HG03095 (cell line): ENCODE data around the gene PDIA2.

Experiments
- ATAC-seq: cut with Tn5 transposase; IDR thresholded peaks from one replicate; pipeline ENCODE4 v1.9.1; 2021; ENCODE audit warnings: moderate library complexity; ENCODE audit not compliant: unreplicated experiment

Gene PDIA2

DNA sequence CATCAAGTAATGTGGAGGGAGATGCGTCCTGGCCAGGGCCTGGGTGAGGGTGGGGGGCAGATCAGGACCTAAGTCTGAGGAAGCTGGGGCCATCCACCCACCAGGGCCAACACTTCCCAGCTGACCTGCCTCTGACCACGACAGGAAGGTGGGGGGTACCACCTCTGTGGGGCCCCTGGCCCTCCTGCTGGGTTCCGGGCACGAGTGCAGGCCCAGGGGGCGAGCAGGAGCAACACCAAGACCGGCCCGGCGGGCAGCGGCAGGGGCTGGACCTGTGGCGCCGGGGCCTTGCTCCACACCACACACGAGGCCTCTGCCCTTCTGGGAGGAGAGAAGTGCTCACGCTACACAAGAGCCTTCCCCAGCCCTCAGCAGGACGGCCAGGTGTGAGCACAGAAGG is 13.3 kb downstream of the PDIA2 start:
- ATAC-seq, result no peak

DNA sequence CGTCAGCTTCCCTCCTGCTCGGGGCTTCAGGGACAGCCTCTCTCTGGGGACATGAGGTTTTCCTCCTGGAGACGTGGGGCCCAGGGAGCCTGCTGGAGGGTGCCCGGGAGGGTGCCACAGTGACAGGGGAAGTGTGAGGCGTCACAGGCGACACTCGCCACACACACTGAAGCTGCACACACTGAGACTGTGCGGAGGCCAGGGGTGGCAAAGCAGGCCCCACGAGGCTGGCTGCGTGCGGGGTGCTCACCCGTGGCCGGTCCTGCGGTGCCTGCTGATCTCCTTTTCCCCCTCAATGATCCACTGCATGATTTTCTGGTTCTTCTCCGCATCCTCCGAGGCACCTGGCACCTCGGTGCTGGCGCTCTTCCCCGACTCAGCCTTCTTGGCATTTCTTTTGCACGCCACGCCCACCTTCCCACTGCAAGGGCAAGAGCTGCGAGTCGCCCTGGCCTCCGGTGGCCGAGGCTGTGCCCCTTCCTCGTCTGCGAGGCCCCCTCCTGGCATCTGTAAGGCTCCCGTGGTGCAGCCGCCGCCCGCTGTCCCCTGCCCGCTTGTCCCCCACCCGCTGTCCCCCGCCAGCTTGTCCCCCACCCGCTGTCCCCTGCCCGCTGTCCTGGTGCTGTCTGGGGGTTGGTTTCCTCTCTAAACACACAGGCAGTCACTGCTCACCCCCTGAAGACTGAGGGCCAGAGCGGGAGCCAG is 14.0 kb downstream of the PDIA2 start:
- ATAC-seq, result no peak

DNA sequence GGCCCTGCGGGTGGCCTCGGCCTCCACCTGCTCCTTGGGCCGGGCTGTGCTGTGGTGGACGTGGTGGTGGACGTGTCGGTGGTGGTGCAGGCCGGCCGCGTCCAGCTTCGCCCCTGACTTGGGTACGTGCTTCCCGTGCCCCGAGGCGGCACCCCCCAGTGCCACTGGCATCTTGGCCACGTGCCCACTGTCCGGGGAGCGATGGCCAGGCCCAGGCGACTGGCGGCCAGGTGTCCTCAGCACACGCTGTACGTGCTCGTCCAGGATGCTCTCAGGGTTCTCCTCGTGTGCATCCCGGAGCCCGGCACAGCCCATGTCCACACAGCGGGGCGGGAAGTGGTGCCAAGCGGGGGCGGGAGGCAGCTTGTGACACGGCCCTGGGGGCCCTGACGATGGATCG is 14.9 kb downstream of the PDIA2 start:
- no peak for ATAC-seq

DNA sequence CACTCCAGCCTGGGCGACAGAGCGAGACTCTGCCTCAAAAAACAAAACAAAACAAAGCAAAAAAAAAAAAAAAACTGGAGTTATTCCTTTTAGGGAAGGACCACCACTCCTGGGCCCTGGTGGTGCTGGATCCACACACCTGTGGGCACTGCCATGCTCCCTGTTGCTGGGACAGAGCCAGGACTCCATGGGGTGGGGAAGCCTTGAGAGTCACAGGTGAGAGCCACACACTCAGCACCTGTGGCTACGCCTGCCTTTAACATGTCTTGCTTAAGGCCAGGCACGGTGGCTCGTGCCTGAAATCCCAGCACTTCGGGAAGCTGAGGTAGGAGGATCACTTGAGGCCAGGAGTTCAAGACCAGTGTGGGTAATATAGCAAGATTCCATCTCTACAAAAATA is 18.3 kb downstream of the PDIA2 start:
- no peak for ATAC-seq

DNA sequence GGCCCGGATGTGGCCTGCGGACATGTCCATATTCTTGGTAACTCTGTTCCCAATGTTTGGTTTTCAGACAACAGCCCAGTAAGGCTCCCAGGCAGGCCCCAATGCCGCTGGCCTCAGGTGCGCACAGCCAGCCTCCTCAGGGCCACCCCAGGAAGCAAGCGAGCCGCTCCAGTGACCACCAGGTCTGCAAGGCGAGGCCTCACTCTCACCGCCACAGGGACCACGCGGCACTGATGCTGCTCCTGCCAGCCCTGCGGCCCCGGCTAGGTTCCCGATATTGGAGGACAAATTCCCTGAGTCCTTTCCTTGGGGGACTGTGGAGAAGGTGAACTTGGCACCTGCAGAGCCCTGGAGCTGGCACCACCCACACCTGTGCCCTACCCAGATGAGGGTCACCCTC is 19.0 kb downstream of the PDIA2 start:
- no peak for ATAC-seq

DNA sequence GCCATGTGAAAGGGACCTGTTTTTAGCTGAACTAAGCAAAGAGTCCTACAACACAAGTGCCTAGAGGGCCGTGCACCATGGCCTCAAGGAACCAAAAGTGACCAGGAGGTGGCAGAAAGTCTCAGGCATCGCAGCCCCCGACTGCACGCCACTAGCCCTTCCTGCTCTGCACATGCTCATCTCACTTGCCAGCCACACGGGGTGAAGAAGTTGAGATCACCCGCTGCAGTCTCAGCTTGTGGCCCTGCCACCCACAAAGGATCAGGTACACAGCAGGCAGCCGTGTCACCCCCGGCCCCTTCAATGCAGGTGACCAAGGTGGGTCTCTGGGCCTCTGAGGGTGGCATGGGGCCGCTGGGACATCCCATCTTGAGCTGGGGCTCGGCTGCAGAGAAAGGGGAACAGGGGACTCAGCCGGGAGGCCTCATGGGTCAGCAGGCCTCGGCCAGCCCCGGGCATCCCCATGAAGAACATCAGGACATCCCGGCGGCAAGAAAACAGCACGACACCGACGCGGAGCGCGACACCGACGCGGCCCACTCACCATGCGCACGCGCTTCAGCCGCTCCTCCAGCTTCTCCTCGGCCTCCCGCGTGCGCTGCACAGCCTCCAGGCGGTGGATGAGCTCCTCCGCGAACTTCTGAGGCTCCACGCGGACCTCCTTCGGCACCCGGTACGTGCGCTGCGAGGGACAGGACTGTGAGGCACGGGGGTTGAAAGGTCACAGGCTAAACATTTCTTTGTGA is 21.0 kb downstream of the PDIA2 start:
- ATAC-seq, result no peak

DNA sequence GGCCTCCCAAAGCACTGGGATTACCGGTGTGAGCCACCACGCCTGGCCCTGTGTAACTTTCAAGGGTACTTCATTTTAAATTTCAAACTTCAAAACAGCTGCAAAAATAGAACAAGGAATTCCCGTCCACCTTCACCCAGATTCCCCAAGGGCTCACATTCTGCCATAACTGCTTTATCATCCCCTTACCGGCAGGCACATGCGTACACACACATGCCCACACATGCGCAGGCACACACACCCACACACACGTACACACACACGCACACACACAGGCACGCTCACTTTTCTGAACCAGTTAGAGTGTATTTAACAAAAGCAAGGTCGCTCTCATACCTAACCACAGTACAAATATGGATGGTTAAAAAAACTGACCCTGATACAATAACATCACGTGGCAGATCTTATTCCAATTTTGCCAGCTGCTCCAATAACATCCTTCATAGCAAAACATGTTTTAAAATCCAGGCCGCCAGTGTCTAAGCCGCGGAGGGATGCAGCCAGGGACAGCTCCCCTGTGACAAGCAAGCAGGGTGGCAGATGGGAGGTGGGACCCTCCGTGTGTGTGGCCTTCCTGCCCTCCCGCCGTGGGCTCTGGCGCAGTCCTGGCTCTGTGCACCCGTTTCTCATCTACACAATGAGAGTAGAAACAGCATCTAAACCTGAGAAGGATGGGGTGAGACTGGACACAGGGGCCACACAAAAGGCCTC is 23.1 kb downstream of the PDIA2 start:
- no peak for ATAC-seq

DNA sequence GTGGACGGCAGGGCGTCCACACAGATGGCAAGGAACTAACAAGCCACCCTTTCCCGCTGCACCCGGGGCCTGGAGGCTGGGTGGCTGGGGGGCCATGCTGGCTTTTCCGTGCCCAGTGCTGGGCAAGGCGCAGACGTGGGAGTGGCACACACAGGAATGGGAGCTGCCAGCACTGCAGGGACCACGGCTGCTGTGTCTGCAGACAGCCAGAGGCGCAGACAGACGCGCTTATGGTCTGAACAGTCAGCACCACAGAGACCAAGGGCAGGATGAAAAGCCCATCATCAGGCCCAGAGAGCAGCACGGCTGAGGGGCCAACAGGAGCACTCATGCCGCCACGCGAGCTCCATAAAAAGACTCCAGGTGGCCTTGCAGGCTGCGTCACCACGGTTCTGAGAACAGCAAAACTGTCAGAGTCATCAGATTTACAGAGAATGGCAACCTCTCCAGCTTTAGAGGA is 24.0 kb downstream of the PDIA2 start:
- ATAC-seq, result no peak

DNA sequence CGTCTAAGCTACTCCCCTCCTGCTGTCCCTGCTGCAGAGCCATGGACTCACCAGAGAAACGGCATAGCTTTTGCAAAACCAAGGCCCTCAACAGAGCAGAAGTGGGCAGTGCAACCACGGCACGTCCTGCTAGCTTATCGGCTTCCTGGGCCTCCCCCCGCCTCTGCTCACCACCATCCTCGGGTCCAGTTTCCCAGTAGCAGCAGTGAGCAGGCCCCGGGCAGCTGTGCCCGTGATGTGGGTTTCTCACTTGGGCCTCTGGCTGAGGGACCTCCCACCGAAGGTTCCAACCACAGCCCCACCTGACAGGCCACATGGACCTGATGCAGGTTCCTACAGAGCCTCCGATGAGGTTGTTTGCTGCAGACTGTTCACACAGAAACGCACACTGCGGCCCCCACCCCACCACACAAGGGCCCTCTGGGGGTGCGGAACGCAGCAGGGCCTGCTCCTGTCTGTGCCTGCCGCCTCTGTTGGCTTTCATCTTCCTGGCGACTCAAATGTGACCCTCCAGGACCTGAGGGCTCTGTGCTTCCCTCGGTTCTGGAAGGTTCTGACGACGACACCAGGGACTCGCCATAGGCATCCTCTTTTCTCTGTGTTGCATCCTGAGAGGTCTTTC is 24.8 kb downstream of the PDIA2 start:
- no peak for ATAC-seq

DNA sequence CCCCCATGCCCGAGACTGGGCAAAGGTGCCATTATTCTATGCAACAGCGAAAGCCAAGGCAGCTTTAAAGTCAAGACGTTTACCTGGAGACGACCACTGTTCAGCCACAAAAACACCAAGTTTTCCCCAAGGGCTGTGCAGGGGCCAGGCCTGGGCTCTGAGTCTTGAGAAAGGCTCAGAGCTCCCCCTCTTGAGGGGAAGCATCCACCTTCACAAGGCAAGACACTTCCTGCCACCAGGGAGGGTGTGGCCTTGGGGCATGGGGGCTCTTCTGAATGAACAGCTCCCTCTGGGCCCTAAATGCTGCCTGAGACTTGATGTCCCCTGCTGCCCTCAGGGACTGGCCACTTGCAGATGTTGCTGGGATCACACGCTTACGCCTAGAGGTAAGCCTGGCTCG is 26.5 kb downstream of the PDIA2 start:
- no peak for ATAC-seq

DNA sequence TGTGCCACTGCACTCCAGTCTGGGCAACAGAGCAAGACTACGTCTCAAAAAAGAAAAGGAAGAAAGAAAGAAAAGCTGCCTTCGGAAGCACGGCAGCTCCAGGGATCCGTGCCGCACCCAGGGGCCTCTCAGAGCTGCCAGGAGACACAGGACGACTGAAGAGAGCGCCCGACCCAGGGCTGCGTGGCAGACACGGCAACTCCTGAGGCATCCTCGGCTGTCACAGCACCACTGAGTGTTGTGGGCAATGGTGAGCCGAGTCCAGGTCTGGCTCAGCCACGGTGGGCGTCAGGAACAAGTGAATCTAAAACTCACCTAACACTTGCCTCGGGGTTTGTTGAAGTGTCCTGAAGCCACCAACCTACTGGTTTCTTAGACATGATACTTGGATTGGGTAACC is 28.8 kb downstream of the PDIA2 start:
- no peak for ATAC-seq

DNA sequence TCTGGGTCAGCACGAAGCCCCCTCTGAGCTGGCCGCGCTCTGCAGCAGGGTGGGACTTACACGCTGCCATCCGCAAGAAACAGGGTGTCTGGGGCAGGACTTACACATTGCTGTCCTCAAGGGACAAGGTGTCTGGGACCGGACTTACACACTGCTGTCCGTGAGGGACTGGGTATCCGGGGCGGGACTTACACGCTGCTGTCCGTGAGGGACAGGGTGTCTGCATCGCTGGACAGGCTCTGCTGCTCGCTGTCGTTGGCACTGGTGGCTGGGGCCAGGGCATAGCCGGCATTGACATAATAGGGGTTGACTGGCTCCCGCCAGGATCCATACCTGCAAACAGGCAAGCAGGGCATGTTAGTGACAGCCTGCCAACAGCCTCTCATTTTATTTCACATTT is 31.4 kb downstream of the PDIA2 start:
- ATAC-seq, result no peak

DNA sequence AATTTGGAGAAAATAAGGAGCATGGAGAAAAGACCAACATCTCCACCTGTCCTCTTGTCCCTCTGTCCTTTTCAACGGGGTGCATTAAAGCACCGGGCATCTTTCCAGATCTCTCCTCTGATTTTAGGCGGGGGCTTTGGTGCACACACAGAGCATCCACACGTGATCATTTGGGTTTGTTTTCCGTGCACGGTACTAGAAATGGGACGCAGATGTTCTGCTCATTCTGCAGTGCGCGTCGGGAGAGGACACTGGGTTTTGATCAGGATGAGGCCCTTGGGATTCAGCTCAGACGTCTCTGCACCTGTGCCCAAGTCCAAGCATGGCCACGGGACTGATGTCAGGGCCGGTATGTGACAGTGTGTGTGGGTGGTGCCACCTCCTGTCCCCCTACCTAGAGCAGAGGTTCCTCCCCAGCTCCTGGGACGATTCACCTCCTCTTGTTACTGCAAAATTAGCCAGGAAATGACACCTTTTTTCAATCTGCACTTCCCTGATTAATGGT is 31.9 kb downstream of the PDIA2 start:
- no peak for ATAC-seq

DNA sequence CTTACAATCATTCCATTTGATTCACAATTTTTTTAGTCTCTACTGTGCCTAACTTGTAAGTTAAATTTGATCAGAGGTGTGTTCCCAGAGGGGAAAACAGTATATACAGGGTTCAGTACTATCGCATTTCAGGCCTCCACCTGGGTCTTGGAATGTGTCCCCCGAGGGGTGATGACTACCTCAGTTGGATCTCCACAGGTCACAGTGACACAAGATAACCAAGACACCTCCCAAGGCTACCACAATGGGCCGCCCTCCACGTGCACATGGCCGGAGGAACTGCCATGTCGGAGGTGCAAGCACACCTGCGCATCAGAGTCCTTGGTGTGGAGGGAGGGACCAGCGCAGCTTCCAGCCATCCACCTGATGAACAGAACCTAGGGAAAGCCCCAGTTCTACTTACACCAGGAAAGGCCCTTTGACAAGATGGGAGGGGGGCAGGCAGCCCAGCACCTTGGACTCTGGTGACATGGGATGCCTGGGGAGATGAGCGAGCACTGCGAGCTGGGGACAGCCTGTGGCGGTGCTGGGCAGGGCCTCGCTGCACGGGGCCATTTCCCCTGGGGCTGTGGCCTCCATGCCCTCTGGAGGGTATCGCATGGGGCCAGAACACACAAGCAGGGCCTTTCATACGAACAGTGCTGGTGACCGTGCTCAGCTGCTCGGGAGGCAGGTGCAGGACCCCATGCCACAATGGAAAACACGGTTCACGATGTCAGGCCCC is 33.9 kb downstream of the PDIA2 start:
- ATAC-seq, result no peak

DNA sequence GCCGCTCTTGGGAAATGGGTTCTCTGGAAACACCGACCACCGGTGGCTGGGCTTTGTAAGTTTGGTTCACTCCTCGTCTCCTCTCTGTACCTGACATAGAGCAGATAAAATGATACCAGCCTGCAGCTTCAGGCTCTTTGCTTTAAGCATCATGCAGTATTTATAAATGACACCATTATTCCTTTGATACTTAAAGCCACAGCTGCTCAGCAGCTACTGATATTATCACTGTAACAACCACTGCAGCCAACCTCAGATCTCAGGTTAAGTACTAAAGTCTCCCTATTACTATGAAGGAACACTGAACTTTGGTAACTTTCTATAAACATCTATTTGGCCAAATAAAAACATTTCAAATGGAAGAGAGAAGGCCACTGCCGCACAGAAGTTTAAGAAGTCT is 34.6 kb downstream of the PDIA2 start:
- no peak for ATAC-seq

DNA sequence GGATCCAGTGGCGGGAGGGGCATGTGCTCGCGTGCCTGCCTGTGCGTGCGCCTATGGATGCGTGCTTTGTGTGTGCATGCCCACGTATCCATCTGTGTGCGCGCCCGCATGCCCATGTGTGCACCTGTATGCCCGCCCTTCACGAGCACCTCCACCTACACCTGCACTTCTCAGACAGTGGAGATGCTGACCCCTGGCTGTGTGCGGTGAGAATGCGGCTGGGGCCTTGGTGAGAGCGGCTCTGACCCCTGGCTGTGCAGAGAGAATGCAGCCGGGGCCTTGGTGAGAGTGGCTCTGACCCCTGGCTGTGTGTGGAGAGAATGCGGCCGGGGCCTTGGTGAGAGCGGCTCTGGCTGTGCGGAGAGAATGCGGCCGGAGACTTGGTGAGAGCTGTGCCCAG is 35.7 kb downstream of the PDIA2 start:
- no peak for ATAC-seq

DNA sequence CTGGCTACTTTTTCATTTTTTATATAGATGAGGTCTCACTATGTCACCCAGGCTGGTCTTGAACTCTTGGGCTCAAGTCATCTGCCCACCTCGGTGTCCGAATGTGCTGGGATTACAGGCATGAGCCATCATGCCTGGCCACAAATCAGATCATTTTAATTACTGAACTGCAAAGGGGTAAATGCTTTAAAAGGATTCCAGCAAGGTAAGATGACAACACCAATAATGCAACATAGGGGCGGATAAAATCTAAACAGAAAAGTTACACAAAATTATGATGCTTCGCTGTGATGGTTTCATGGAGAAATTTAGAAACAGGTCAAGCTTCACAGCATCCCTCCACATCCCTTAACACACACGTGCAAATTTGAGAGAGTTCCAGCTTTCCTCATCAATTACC is 37.2 kb downstream of the PDIA2 start:
- ATAC-seq, result no peak

DNA sequence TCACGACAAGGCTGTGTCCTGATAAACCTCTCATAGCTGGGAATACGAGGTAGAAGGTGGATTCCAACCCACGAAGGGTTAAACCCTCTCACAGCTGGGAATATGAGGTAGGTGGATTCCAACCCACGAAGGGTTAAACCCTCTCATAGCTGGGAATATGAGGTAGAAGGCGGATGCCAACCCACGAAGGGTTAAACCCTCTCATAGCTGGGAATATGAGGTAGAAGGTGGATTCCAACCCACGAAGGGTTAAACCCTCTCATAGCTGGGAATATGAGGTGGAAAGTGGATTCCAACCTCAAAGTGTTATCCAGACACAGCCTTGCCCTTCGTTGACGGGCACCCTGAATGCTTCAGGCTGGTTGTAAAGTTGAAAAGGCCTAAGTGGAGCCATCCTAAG is 38.6 kb downstream of the PDIA2 start:
- no peak for ATAC-seq

DNA sequence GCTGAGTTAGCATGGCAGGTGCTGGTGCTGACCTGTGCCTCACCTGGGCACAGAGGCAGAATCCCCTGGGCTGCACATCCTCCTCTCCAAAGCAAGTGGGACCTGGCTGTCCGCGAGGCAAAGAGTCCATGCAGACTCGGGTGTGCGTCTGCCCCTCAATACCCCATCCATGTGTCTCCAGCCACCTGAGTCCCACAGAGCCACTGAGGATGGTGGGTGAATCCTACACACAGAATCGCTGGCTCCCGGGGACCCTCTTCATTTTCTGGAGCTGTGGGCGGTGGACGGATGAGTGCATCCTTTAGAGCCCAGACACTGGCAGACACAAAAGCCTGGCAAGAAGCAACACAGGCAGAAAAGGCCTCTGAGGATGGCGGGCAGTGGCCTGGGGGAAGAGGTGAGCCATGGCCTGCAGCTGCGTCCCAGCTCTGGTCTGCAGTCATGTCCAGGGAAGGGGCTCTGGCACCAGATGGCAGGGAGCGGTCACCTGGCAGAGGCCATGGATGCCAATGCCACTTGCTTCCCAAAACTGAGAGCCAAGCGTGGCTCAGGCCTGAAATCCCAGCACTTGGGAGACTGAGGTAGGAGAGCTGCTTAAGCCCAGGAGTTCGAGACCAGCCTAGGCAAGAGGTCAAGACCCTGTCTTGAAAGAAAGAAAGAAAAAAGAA is 39.6 kb downstream of the PDIA2 start:
- ATAC-seq, result no peak

DNA sequence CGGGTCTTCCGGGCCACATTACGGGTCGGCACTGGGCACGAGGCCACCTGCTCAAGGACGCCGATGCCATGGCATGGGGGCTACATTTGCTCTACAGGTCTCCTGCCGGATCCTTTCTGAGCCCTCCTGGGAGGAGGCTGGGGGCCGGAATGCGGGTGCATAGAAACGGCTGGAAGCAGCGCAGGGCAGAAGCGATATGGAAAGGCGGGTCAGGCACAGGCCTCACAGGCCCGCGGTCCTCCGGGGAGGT is 41.2 kb downstream of the PDIA2 start:
- no peak for ATAC-seq
